B cell (primary cell): ENCODE results near the gene SNAPC1. TPM values are rescaled to one million over a fixed set of nuclear protein-coding genes. Genes with fewer than 3 reads are reported as not detected.

Experiments used
- ATAC-seq: fragments of 200-7000 bp; cut with Tn5 transposase; one replicate; pipeline ENCODE4 v1.10.0; 2021; ENCODE audit warnings: low read depth, mild to moderate bottlenecking, moderate number of reproducible peaks, moderate library complexity
- CTCF ChIA-PET: fragments of 350-600 bp; sonication (Branson Sonifier 250); formaldehyde crosslinking; loops from one replicate; lab custom pipeline; 2021; ENCODE audit warnings: antibody characterized with exemption, inconsistent platforms; lab: Charles Lee
- POLR2A ChIA-PET: fragments of 350-600 bp; sonication (Branson Sonifier 250); formaldehyde crosslinking; loops from one replicate; lab custom pipeline; 2021; ENCODE audit warnings: antibody characterized with exemption; lab: Charles Lee
- DNase-seq: peaks from one replicate; pipeline ENCODE4 v3.0.0; 2013
- H2AFZ ChIP-seq: 2 replicates; pipeline ENCODE4 v1.6.1; 2012; ENCODE audit warnings: mild to moderate bottlenecking, low read depth, low read length; ENCODE audit not compliant: insufficient read depth, poor library complexity, severe bottlenecking
- H3K27ac ChIP-seq, 2 donors: 1 replicate in 1 of 2; 2 replicates in 1 of 2; pipeline ENCODE4 v1.5.1; 2012 to 2013; ENCODE audit warnings: low read length in 2 of 2, mild to moderate bottlenecking in 2 of 2, moderate library complexity in 1 of 2
- H3K27me3 ChIP-seq, 4 experiments: fragments of 200-600 bp in 1 of 4; sonication (generic) in 1 of 4; replicated peaks in 1 of 4; 1 replicate in 2 of 4; 2 replicates in 2 of 4; pipeline versions ENCODE4 v1.6.1 to v1.7.0; 2013 to 2016; ENCODE audit warnings: low read length in 3 of 4, mild to moderate bottlenecking in 2 of 4, mixed read lengths in 1 of 4, moderate library complexity in 1 of 4; ENCODE audit not compliant: insufficient read depth in 4 of 4, control insufficient read depth in 3 of 4; ENCODE audit errors: control extremely low read depth in 1 of 4
- H3K36me3 ChIP-seq, 2 experiments: replicated peaks in 1 of 2; 1 replicate in 1 of 2; 2 replicates in 1 of 2; pipeline versions ENCODE4 v1.6.1 to v1.7.1; 2013; ENCODE audit warnings: low read length in 1 of 2; ENCODE audit not compliant: insufficient read depth in 2 of 2, control insufficient read depth in 1 of 2; ENCODE audit errors: control extremely low read depth in 1 of 2, extremely low read depth in 1 of 2
- H3K4me1 ChIP-seq, 2 donors: fragments of 200-600 bp in 1 of 2; sonication (generic) in 1 of 2; 1 replicate in 1 of 2; 2 replicates in 1 of 2; pipeline versions ENCODE4 v1.5.1 to v1.6.1; 2013 to 2017; ENCODE audit warnings: low read length in 2 of 2; ENCODE audit not compliant: control insufficient read depth in 2 of 2, insufficient read depth in 2 of 2
- H3K4me2 ChIP-seq: replicated peaks from 2 replicates; pipeline ENCODE3; 2012; ENCODE audit warnings: mild to moderate bottlenecking, low read depth, low read length; ENCODE audit not compliant: poor library complexity, severe bottlenecking
- H3K4me3 ChIP-seq, 5 experiments: fragments of 200-600 bp in 1 of 5; sonication (generic) in 1 of 5; 1 replicate in 3 of 5; 2 replicates in 2 of 5; pipeline versions ENCODE4 v1.5.1 to v1.7.0; 2011 to 2016; ENCODE audit warnings: low read length in 4 of 5, mild to moderate bottlenecking in 4 of 5, low read depth in 2 of 5, control low read depth in 1 of 5, moderate library complexity in 1 of 5; ENCODE audit not compliant: insufficient read depth in 1 of 5; ENCODE audit errors: control extremely low read depth in 1 of 5, extremely low read depth in 1 of 5
- H3K79me2 ChIP-seq: fragments of 200-600 bp; sonication (generic); one replicate; pipeline ENCODE4 v1.6.0; 2016; ENCODE audit warnings: low read length; ENCODE audit not compliant: control insufficient read depth, insufficient read depth
- H3K9ac ChIP-seq: fragments of 200-600 bp; sonication (generic); 2 replicates; pipeline ENCODE4 v1.6.1; 2017; ENCODE audit warnings: mild to moderate bottlenecking, low read length, moderate library complexity
- H3K9me3 ChIP-seq, 3 donors: one replicate each; pipeline versions ENCODE4 v1.6.1 to v1.7.1; 2013; ENCODE audit warnings: low read length in 2 of 3; ENCODE audit not compliant: control insufficient read depth in 2 of 3, insufficient read depth in 1 of 3; ENCODE audit errors: control extremely low read depth in 1 of 3
- H4K20me1 ChIP-seq: 2 replicates; pipeline ENCODE4 v1.6.0; 2012; ENCODE audit warnings: mild to moderate bottlenecking, low read length; ENCODE audit not compliant: insufficient read depth, control insufficient read depth, poor library complexity, severe bottlenecking
- H3K27ac Mint-ChIP-seq: one replicate; pipeline ENCODE4 v1.8.0; 2021; ENCODE audit warnings: mixed read lengths
- H3K27me3 Mint-ChIP-seq: one replicate; pipeline ENCODE4 v1.8.0; 2021; ENCODE audit warnings: mixed read lengths
- H3K4me1 Mint-ChIP-seq: one replicate; pipeline ENCODE4 v1.8.0; 2021; ENCODE audit warnings: mixed read lengths
- H3K4me3 Mint-ChIP-seq: one replicate; pipeline ENCODE4 v1.8.0; 2021; ENCODE audit warnings: mixed read lengths
- H3K9me3 Mint-ChIP-seq: one replicate; pipeline ENCODE4 v1.8.0; 2022; ENCODE audit warnings: mixed read lengths; ENCODE audit not compliant: insufficient read depth
- CTCF ChIP-seq: fragments of 200-600 bp; IDR thresholded peaks from one replicate; pipeline ENCODE4 v1.8.0; 2022; ENCODE audit warnings: antibody characterized with exemption, mild to moderate bottlenecking
- EZH2 ChIP-seq: IDR thresholded peaks from 2 replicates; pipeline ENCODE4 v1.6.1; 2012; ENCODE audit warnings: borderline replicate concordance, low read depth, mild to moderate bottlenecking, moderate library complexity, low read length; ENCODE audit not compliant: insufficient read depth, poor library complexity, severe bottlenecking
- WGBS: methylation state at CpG from one replicate; pipeline ENCODE4 v1.1.5; 2013; ENCODE audit warnings: missing lambda C conversion rate; ENCODE audit not compliant: insufficient coverage; 5-methylcytosine and 5-hydroxymethylcytosine counted together
- intact Hi-C: fragments of 100-400 bp; cut with micrococcal nuclease; formaldehyde crosslinking; loops from one replicate; pipeline ENCODE4 v1.10.0; 2022
- polyA plus RNA-seq: library from polyadenylated mRNA; depleted of rRNA; stranded (reverse); fragments of >200 nt; gene quantifications from 2 replicates; pipeline ENCODE4 v1.2.3, GENCODE V29; 2012
- total RNA-seq, 2 donors: library from RNA; stranded (reverse); fragments of 120-200 nt in 1 of 2; gene quantifications; 1 replicate in 1 of 2; 2 replicates in 1 of 2; pipeline versions ENCODE4 v1.2.3 to v1.2.4, GENCODE V29; 2013 to 2022

SNAPC1 gene
- total and polyA plus RNA-seq, 2 donors (not counting 1 experiment from before 2014, with no cell fraction given) = 2.6 to 7.1 TPM

GRCh38 chr14:61719344-61720293 lies 42.6 kb upstream of the SNAPC1 start:
- peaks cover 74% of the 10 kb centered on the region for H3K4me1 Mint-ChIP-seq
- DNase-seq (peak; percentile 46), ATAC-seq (peak; percentile 37)
- H3K4me2 ChIP-seq = peak overlapping the region; percentile 66
- H3K9ac ChIP-seq = peak overlapping the region; percentile 48
- no CpG with 5 or more reads among the region's 5 CpGs for WGBS
- POLR2A ChIA-PET = interaction anchor here (0.6 to 2.1 kb wide), 4 partner anchors 9 to 243 kb away, joined by 4 to 6 read pairs (median 6); no protein-coding TSS in a partner anchor
- no peaks in the 10 kb centered on the region for H3K9me3 Mint-ChIP-seq
- H3K27me3 ChIP-seq = no peaks in the 10 kb centered on the region
- no peaks in the 10 kb centered on the region for H3K27me3 Mint-ChIP-seq
- peak overlapping the region; percentile 78 to 88 for H3K27ac ChIP-seq
- peaks cover 2 to 24% of the 10 kb centered on the region in 2 experiments for H3K36me3 ChIP-seq
- H3K9me3 ChIP-seq = no peaks in the 10 kb centered on the region
- TF ChIP-seq CTCF (no peak), EZH2 (no peak)
- peak overlapping the region; percentile 82 for H3K4me3 Mint-ChIP-seq
- H3K4me3 ChIP-seq = peak overlapping the region in 4 of 5 experiments; percentile 5 to 41 (median 24)
- H4K20me1 ChIP-seq = peaks cover 29% of the 10 kb centered on the region
- H3K4me1 ChIP-seq = peaks cover 44 to 59% of the 10 kb centered on the region in 2 donors
- H3K27ac Mint-ChIP-seq = peak overlapping the region; percentile 80
- peaks cover 89% of the 10 kb centered on the region for H3K79me2 ChIP-seq
- intact Hi-C loops = loop anchor here (1.0 to 5.0 kb wide), 4 partner anchors 8 to 242 kb away; no protein-coding TSS in a partner anchor
- CTCF ChIA-PET = interaction anchor here (0.9 to 7.0 kb wide), 15 partner anchors 10 to 265 kb away, joined by 3 to 50 read pairs (median 8); partner anchors contain the start of gene HIF1A
- H2AFZ ChIP-seq = no peak overlapping the region
